ENCODE results near the gene TALDO1.

DNA sequence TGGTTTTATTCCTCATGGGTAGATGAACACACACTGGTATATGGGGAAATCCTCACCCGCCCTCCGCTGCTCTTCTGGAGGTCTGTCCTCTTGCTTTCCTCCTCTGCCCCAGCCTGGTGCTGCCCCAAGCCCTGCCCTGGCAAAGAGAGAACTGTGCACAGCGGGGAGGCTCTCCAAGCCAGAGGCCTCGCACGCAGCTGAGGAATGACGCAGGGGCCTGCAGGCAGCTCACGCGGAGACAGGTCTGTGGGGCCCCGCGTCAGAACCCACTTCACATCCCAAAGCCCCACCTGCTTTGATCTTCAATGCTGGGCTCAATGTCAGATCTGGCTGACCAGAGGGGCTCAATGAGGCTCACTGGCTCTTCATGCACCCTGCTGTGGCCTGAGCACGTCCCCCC, 20.0 kb downstream of the TALDO1 start:
- TF ChIP-seq POLR2A (IDR thresholded peaks at IDR 0.05) (no peak), EP300 (IDR thresholded peaks at IDR 0.05) (no peak), POLR2AphosphoS5 (IDR thresholded peaks at IDR 0.05) (no peak)
- TF ChIP-seq, protein P1, sequence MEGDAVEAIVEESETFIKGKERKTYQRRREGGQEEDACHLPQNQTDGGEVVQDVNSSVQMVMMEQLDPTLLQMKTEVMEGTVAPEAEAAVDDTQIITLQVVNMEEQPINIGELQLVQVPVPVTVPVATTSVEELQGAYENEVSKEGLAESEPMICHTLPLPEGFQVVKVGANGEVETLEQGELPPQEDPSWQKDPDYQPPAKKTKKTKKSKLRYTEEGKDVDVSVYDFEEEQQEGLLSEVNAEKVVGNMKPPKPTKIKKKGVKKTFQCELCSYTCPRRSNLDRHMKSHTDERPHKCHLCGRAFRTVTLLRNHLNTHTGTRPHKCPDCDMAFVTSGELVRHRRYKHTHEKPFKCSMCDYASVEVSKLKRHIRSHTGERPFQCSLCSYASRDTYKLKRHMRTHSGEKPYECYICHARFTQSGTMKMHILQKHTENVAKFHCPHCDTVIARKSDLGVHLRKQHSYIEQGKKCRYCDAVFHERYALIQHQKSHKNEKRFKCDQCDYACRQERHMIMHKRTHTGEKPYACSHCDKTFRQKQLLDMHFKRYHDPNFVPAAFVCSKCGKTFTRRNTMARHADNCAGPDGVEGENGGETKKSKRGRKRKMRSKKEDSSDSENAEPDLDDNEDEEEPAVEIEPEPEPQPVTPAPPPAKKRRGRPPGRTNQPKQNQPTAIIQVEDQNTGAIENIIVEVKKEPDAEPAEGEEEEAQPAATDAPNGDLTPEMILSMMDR (IDR thresholded peaks at IDR 0.05), result no peak
